Cardiac muscle cell (in vitro differentiated cells and primary cell): ENCODE results near the gene HSD17B12. TPM values are rescaled to one million over a fixed set of nuclear protein-coding genes. Genes with fewer than 3 reads are reported as not detected.
"Not testable (repeated sequence)": the region's sequence is repeated elsewhere in the genome, so short reads cannot be mapped to it uniquely, and the experiment has no call there.

ENCODE experiments used
- DNase-seq, 2 donors: peaks; one replicate each; pipeline versions ENCODE4 v3.0.0 to v3.0.0-alpha.2; 2010 to 2017; ENCODE audit warnings: low read depth in 1 of 2, low spot score in 1 of 2
- H3K27ac ChIP-seq: fragments of 200-600 bp; sonication (generic); 2 replicates; pipeline ENCODE4 v1.5.1; 2016
- H3K27me3 ChIP-seq: fragments of 200-600 bp; sonication (generic); 2 replicates; pipeline ENCODE4 v1.6.0; 2016; ENCODE audit warnings: control low read depth
- H3K36me3 ChIP-seq: fragments of 200-600 bp; sonication (generic); 2 replicates; pipeline ENCODE4 v1.5.1; 2016; ENCODE audit warnings: control low read depth
- H3K4me1 ChIP-seq: fragments of 200-600 bp; sonication (generic); 2 replicates; pipeline ENCODE4 v1.8.1; 2017; ENCODE audit warnings: low read depth, mild to moderate bottlenecking, mixed run types
- H3K4me3 ChIP-seq: fragments of 200-600 bp; sonication (generic); 2 replicates; pipeline ENCODE4 v1.5.1; 2016; ENCODE audit warnings: mild to moderate bottlenecking
- H3K9me3 ChIP-seq: fragments of 200-600 bp; sonication (generic); 2 replicates; pipeline ENCODE4 v1.5.1; 2017; ENCODE audit warnings: low read depth, mild to moderate bottlenecking, control low read depth
- CTCF ChIP-seq: IDR thresholded peaks from 2 replicates; pipeline ENCODE4 v1.5.1; 2012; ENCODE audit warnings: low read depth, mild to moderate bottlenecking, low read length
- polyA plus RNA-seq: library from polyadenylated mRNA; unstranded; fragments of >200 nt; fragmentation: Nextera tagmentation; extraction: Ambion mirVana; gene quantifications from 2 replicates; pipeline ENCODE4 v1.2.1, GENCODE V29; 2016
- total RNA-seq: library from RNA; depleted of rRNA; stranded (reverse); fragments of >200 nt; gene quantifications from 2 replicates; pipeline ENCODE4 v1.2.3, GENCODE V29; 2016

HSD17B12 gene
- total and polyA plus RNA-seq, 2 experiments from 2014 or later: 68.9 to 89.0 TPM

- Histone ChIP-seq H3K27ac (no peak overlapping the region), H3K4me1 (no peaks in the 10 kb centered on the region), H3K27me3 (no peaks in the 10 kb centered on the region), H3K9me3 (no peaks in the 10 kb centered on the region), H3K36me3 (peaks cover 9% of the 10 kb centered on the region), H3K4me3 (no peak overlapping the region)
- DNase-seq: no peak
- TF ChIP-seq CTCF: no peak
Observed at GRCh38 chr11:43758927-43759326, 78.4 kb downstream of the HSD17B12 start.

GRCh38 chr11:43760902-43761301 is 80.4 kb downstream of the HSD17B12 start:
- no peaks in the 10 kb centered on the region for H3K4me1 ChIP-seq
- no peaks in the 10 kb centered on the region for H3K36me3 ChIP-seq
- no peaks in the 10 kb centered on the region for H3K9me3 ChIP-seq
- H3K27ac ChIP-seq: no peak overlapping the region
- TF ChIP-seq CTCF: no peak
- H3K27me3 ChIP-seq: no peaks in the 10 kb centered on the region
- no peak for DNase-seq
- H3K4me3 ChIP-seq: no peak overlapping the region

- Histone ChIP-seq H3K4me3 (no peak overlapping the region), H3K4me1 (no peaks in the 10 kb centered on the region), H3K27ac (no peak overlapping the region), H3K36me3 (peaks cover 3% of the 10 kb centered on the region), H3K27me3 (no peaks in the 10 kb centered on the region), H3K9me3 (no peaks in the 10 kb centered on the region)
- no peak for DNase-seq
- TF ChIP-seq CTCF: no peak
Observed at GRCh38 chr11:43765194-43765593, 84.7 kb downstream of the HSD17B12 start.

- not testable (repeated sequence) for DNase-seq, H3K36me3 ChIP-seq, H3K4me3 ChIP-seq, H3K4me1 ChIP-seq, H3K9me3 ChIP-seq, H3K27me3 ChIP-seq, H3K27ac ChIP-seq
Observed at GRCh38 chr11:43768654-43769053, 88.1 kb downstream of the HSD17B12 start.

- no peak for TF ChIP-seq CTCF
Observed at GRCh38 chr11:43770173-43770572, 89.6 kb downstream of the HSD17B12 start.

GRCh38 chr11:43772733-43773132 is 92.2 kb downstream of the HSD17B12 start:
- H3K27me3 ChIP-seq: no peaks in the 10 kb centered on the region
- H3K9me3 ChIP-seq: no peaks in the 10 kb centered on the region
- no peaks in the 10 kb centered on the region for H3K4me1 ChIP-seq
- TF ChIP-seq CTCF: no peak
- peaks cover 6% of the 10 kb centered on the region for H3K36me3 ChIP-seq
- no peak for DNase-seq
- H3K4me3 ChIP-seq: no peak overlapping the region
- H3K27ac ChIP-seq: no peak overlapping the region

More at GRCh38 chr11:43770173-43770572, 89.6 kb downstream of the HSD17B12 start:
- no peaks in the 10 kb centered on the region for H3K27me3 ChIP-seq
- H3K4me3 ChIP-seq: no peak overlapping the region
- no peak for DNase-seq
- peak overlapping the region; percentile 4 for H3K27ac ChIP-seq
- no peaks in the 10 kb centered on the region for H3K4me1 ChIP-seq
- peaks cover 6% of the 10 kb centered on the region for H3K36me3 ChIP-seq
- no peaks in the 10 kb centered on the region for H3K9me3 ChIP-seq
